ENCODE data around the gene SMU1. TPM values are rescaled to one million over a fixed set of nuclear protein-coding genes. Genes with fewer than 3 reads are reported as not detected.

The SMU1 gene
- total and polyA plus RNA-seq, 2 donors (not counting 1 experiment from before 2014, with no cell fraction given): 19.1 to 31.0 TPM

DNA sequence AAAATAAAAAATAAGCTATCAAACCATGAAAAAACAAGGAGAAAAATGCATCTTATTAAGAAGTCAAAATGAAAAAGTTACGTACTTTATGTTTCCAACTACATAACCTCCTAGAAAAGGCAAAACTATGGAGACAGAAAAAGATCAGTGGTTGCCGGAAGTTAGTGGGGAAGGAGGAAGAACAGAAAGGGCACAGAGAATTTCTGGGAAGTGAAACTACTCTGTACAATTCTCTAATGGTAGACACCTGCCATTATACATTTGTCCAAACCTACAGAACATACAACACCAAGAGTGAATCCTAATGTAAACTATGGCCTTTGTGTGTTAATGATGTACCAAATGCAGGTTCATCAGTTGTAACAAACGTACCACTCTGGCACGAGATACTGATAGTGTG is 25.3 kb downstream of the SMU1 start:
- no peaks in the 10 kb centered on the region for H4K20me1 ChIP-seq (ENCODE audit: control insufficient read depth, extremely low read depth, insufficient read depth, low read length)
- TF ChIP-seq EZH2 (IDR thresholded peaks at IDR 0.05; ENCODE audit: low read length, missing control alignments): no peak
- TF ChIP-seq, protein P1, sequence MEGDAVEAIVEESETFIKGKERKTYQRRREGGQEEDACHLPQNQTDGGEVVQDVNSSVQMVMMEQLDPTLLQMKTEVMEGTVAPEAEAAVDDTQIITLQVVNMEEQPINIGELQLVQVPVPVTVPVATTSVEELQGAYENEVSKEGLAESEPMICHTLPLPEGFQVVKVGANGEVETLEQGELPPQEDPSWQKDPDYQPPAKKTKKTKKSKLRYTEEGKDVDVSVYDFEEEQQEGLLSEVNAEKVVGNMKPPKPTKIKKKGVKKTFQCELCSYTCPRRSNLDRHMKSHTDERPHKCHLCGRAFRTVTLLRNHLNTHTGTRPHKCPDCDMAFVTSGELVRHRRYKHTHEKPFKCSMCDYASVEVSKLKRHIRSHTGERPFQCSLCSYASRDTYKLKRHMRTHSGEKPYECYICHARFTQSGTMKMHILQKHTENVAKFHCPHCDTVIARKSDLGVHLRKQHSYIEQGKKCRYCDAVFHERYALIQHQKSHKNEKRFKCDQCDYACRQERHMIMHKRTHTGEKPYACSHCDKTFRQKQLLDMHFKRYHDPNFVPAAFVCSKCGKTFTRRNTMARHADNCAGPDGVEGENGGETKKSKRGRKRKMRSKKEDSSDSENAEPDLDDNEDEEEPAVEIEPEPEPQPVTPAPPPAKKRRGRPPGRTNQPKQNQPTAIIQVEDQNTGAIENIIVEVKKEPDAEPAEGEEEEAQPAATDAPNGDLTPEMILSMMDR (conservative IDR thresholded peaks at IDR 0.05 in 1 of 2, IDR thresholded peaks at IDR 0.05 in 1 of 2; ENCODE audit: low read depth in 1 of 2, low read length in 2 of 2): no peak
- H3K4me2 ChIP-seq (ENCODE audit: extremely low read depth, insufficient read depth, low read length): no peak overlapping the region
- no peak overlapping the region for H2AFZ ChIP-seq (ENCODE audit: low read length)
- H3K27me3 ChIP-seq (ENCODE audit: control insufficient read depth, insufficient read depth, low read length): no peaks in the 10 kb centered on the region
- no peak overlapping the region for H3K4me3 ChIP-seq (replicated peaks in 1 of 4; ENCODE audit: control extremely low read depth in 1 of 4, insufficient read depth in 1 of 4, low read depth in 3 of 4, low read length in 4 of 4)
- H3K9me3 ChIP-seq (ENCODE audit: control insufficient read depth, insufficient read depth, low read depth, low read length): no peaks in the 10 kb centered on the region
- no peak overlapping the region for H3K9ac ChIP-seq (ENCODE audit: insufficient read depth, low read length)
- no peaks in the 10 kb centered on the region for H3K4me1 ChIP-seq (ENCODE audit: control insufficient read depth, extremely low read depth, insufficient read depth, low read length)
- no peaks in the 10 kb centered on the region for H3K79me2 ChIP-seq (ENCODE audit: control insufficient read depth, insufficient read depth, low read length)
- H3K27ac ChIP-seq (ENCODE audit: insufficient read depth, low read length): no peak overlapping the region
- DNase-seq (ENCODE audit: low read depth in 2 of 2): no peak
- H3K36me3 ChIP-seq (ENCODE audit: control insufficient read depth, insufficient read depth, low read length): peaks cover 6% of the 10 kb centered on the region

DNA sequence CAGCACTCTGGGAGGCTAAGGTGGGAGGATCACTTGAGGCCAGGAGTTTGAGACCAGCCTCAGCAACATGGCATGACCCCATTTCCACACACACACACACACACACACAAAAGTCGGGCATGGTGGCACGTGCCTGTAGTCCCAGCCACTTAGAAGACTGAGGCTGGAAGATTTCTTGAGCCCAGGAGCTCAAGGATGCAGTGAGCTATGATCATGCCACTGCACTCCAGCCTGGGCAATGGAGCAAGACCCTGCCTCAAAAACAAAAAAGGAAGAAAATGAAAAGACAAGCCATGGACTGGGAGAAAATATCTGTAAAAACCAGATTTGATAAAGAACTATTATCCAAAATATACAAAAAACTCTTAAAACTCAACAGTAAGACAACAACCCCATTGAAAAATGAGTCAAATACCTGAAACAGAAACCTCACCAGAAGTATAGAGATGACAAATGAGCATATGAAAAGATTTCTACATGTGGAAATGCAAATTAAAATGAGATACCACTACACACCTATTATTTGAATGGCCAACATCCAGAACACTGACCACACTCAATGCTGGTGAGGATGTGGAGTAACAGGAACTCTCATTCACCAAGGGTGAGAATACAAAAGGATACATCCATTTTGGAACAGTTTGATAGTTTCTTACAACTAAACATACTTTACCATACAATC is 26.7 kb downstream of the SMU1 start:
- no peak overlapping the region for H3K4me2 ChIP-seq (ENCODE audit: extremely low read depth, insufficient read depth, low read length)
- peaks cover 6% of the 10 kb centered on the region for H3K36me3 ChIP-seq (ENCODE audit: control insufficient read depth, insufficient read depth, low read length)
- no peaks in the 10 kb centered on the region for H3K27me3 ChIP-seq (ENCODE audit: control insufficient read depth, insufficient read depth, low read length)
- no peaks in the 10 kb centered on the region for H3K4me1 ChIP-seq (ENCODE audit: control insufficient read depth, extremely low read depth, insufficient read depth, low read length)
- H3K27ac ChIP-seq (ENCODE audit: insufficient read depth, low read length): no peak overlapping the region
- H3K9me3 ChIP-seq (ENCODE audit: control insufficient read depth, insufficient read depth, low read depth, low read length): no peaks in the 10 kb centered on the region
- no peak for DNase-seq (ENCODE audit: low read depth in 2 of 2)
- no peaks in the 10 kb centered on the region for H3K79me2 ChIP-seq (ENCODE audit: control insufficient read depth, insufficient read depth, low read length)
- H3K9ac ChIP-seq (ENCODE audit: insufficient read depth, low read length): no peak overlapping the region
- no peaks in the 10 kb centered on the region for H4K20me1 ChIP-seq (ENCODE audit: control insufficient read depth, extremely low read depth, insufficient read depth, low read length)
- TF ChIP-seq EZH2 (IDR thresholded peaks at IDR 0.05; ENCODE audit: low read length, missing control alignments): no peak
- TF ChIP-seq, protein P1 (conservative IDR thresholded peaks at IDR 0.05 in 1 of 2, IDR thresholded peaks at IDR 0.05 in 1 of 2; ENCODE audit: low read depth in 1 of 2, low read length in 2 of 2): no peak
- H3K4me3 ChIP-seq (replicated peaks in 1 of 4; ENCODE audit: control extremely low read depth in 1 of 4, insufficient read depth in 1 of 4, low read depth in 3 of 4, low read length in 4 of 4): no peak overlapping the region
- H2AFZ ChIP-seq (ENCODE audit: low read length): no peak overlapping the region

DNA sequence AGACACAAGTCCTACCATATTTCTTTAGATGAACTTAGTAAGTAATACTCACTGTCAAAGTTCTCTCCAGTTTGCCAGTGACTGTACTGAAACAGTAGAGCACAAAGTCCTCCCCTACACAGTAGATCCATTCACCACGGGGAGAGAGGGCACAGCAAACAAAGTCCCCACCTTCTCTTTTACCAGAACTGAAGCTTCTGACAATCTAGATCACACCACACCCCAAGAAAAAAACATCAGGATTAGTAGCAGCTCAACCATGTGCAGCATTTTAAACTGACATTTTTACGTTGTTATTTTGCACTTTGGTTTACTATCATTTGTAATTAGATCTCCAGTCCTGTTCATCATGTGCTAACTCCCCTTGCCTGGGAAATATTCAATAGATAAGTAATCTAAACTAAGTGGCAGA is 28.4 kb downstream of the SMU1 start:
- peaks cover 7% of the 10 kb centered on the region for H3K4me1 ChIP-seq (ENCODE audit: control insufficient read depth, extremely low read depth, insufficient read depth, low read length)
- no peaks in the 10 kb centered on the region for H3K27me3 ChIP-seq (ENCODE audit: control insufficient read depth, insufficient read depth, low read length)
- no peaks in the 10 kb centered on the region for H3K9me3 ChIP-seq (ENCODE audit: control insufficient read depth, insufficient read depth, low read depth, low read length)
- no peaks in the 10 kb centered on the region for H4K20me1 ChIP-seq (ENCODE audit: control insufficient read depth, extremely low read depth, insufficient read depth, low read length)
- H3K79me2 ChIP-seq (ENCODE audit: control insufficient read depth, insufficient read depth, low read length): no peaks in the 10 kb centered on the region
- H3K36me3 ChIP-seq (ENCODE audit: control insufficient read depth, insufficient read depth, low read length): peaks cover 6% of the 10 kb centered on the region
- H3K4me2 ChIP-seq (ENCODE audit: extremely low read depth, insufficient read depth, low read length): no peak overlapping the region
- H3K27ac ChIP-seq (ENCODE audit: insufficient read depth, low read length): no peak overlapping the region
- TF ChIP-seq EZH2 (IDR thresholded peaks at IDR 0.05; ENCODE audit: low read length, missing control alignments): no peak
- TF ChIP-seq, protein P1 (conservative IDR thresholded peaks at IDR 0.05 in 1 of 2, IDR thresholded peaks at IDR 0.05 in 1 of 2; ENCODE audit: low read depth in 1 of 2, low read length in 2 of 2): no peak
- no peak overlapping the region for H3K9ac ChIP-seq (ENCODE audit: insufficient read depth, low read length)
- no peak for DNase-seq (ENCODE audit: low read depth in 2 of 2)
- no peak overlapping the region for H3K4me3 ChIP-seq (replicated peaks in 1 of 4; ENCODE audit: control extremely low read depth in 1 of 4, insufficient read depth in 1 of 4, low read depth in 3 of 4, low read length in 4 of 4)
- no peak overlapping the region for H2AFZ ChIP-seq (ENCODE audit: low read length)
